GM19193 (cell line): ENCODE measurements around the gene CRYBG1.

Experiments
- POLR2A ChIP-seq: IDR thresholded peaks from 4 replicates; pipeline ENCODE4 v1.6.1; 2011; ENCODE audit not compliant: insufficient read depth, insufficient read length; ENCODE audit errors: extremely low read depth

The CRYBG1 gene

DNA sequence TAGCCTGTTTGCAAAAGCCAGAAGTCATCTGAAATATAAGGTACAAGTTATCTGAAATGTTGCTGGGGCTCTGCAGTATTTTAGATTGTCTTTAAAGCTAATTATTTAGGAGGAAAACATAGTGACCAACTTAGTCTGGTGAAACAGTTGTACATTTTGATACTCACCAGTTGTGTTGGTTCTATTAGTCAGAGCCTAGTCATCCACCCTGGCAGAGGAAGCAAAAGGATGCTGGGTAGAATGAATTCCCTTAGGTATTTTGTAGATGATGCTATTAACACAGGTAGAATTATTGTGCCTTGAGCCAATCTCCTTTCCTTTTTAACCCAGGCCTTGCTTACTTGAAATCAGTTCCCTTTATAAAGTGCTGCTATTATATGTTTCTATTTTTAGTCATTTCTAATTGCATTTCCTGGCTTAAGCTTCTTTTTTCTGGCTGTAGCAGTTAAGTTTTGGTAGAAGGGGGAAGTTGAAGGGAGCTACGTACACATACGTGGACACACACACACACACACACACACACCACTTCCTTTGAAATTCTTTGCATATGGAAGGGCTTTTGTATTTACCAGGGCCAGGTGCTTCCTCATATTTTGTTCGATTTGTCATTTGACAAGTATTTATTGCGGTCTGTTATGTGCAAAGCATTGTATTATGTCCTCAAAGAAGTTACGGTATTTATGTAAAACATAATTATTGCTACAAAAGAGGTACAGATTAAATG lies 186.3 kb downstream of the CRYBG1 start:
- no peak for TF ChIP-seq POLR2A

DNA sequence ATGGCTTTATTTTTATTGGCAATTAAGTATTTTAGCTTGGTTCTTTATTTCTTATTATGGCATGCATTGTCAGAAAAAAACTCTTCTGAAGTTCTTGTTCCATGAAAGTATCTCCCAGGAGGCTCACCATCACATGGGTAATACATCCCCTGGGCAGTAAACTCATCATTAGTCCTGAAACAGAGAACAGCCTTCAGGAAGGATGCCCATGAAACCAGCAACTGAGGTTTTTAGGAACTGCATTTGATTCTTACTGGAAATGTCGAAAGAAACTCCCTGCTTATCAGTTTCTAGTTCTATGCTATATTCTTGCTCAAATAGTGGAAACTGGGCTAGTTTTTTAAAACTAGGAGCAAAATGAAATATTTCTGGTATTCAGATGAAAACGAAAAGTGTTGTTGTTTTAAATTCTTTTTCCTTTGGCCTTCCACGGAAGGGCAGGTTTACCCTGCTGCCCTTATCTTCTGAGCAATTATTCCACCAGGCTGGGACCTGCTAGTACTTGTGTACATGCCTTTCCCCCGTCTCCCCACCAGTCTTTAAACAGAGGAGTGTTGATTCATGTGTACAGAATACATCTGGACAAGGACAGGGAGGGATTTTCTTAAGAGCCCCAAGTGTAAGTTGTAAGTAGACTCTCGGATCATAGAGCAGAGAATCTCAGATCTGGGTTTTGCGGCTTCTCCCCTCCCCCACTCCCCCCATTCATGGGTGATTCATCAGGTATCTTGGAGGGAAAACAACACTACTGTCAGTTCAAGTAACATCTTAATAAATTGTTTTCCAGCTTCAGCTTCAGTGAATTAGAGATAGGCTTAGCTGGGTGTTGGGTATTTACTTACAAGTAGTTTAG lies 187.3 kb downstream of the CRYBG1 start:
- TF ChIP-seq POLR2A, result no peak

DNA sequence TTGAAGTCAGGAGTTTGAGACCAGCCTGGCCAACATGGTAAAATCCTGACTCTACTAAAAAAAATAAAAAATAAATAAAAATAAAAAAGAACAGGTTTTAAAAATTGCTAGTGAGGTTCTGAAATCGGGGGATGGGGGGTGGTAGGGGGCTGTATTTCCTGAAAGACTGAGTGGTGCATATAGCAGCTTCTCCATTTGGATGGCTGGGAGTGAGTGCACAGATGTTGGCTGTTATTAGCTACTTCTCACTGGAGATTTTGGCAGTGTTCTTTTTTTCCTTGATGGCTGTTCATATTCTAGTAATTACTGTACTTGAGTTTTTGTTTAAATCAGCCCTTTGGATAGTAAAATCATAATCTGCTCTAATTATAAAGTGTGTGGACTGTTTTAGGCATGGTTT lies 189.0 kb downstream of the CRYBG1 start:
- no peak for TF ChIP-seq POLR2A

DNA sequence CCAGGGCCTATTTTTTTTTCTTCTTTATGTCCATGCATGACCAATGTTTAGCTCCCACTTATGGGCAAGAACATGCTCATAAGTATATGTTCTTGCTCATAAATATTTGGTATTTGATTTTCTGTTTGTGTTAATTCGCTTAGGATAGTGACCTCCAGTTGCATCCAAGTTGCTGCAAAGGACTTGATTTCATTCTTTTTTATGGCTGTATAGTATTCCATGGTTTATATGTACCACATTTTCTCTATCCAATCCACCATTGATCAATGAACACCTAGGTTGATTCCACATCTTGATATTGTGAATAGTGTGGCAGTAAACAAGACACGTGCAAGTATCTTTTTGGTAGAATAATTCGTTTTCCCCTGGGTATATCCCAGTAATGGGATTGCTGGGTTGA lies 190.6 kb downstream of the CRYBG1 start:
- TF ChIP-seq POLR2A, result no peak

DNA sequence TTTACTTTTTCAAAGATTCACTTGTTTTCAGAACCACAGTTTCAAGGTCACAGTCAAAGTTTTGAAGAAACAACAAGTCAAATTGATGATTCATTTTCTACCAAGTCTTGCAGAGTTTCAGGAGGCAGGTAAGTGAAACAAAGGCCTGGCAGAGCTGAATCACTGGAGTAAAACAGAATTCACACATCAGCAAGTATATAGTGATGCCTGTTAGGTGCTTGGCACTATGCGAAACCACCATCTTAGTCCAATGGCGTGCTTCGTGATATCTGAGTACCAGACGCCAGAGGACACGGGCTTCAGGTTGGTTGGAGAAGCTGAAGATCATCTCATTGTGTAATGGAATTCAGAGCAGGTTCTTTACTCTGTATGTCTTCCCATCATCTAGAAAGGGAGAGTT lies 192.9 kb downstream of the CRYBG1 start:
- no peak for TF ChIP-seq POLR2A

DNA sequence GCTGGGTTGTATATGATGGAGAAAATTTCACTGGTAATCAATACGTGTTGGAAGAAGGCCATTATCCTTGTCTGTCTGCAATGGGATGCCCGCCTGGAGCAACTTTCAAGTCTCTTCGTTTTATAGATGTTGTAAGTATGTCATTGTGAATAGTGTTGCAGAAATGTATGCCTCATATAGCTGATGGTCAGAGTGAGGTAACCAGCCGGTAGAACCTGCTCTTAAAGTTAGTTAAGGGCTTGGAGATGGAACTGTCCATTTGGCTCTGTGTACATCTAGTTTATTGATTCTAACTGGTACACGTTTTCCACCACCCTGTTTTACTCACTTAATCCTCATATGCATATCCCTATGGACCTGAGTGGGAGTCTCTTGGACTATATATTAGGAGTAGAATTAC lies 195.2 kb downstream of the CRYBG1 start:
- no peak for TF ChIP-seq POLR2A

DNA sequence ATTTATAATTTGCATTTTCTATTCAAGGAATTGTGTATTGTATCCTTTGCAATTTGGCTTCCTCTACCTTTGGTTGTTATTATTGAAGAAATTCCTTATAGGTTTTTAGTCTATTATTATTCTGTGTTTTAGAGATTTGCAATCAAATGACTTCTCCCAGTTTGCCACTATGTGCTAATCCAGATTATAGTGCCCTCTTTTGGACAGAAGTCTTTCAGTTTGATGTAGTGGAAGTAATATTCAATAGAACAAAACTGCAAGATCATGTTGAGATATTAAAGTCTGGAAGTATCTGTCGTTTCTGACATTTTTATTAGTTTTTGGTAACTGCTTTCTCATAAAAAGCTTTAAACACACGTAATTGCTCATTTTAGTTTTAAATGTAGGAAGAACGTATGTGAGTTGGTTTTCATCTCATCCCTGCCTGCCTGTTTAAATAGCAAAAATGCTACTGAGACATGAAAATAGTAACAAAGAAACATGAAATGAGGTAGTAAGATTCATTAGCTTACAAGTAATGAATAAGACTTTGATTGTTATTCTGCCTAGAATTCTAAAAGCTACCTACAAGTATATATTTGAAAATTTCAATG lies 195.9 kb downstream of the CRYBG1 start:
- TF ChIP-seq POLR2A, result no peak

DNA sequence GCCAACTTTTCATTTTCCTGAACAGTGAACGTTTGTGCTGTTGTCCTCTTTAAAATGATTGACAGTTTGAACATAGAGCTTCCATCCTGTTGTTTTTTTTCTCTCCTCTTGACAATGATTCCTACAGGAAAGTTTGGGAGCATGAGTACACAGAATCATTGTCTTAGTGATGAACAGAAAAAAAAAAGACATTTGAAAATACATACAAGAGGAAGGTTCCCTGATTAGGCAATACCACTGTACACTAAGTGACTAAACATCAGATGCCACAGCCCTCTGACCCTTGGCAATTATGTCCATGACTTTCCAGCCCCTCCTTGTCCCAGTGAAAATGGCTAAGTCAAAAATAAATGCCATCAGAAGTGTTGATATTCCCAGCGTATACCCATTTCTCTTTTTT lies 197.3 kb downstream of the CRYBG1 start:
- TF ChIP-seq POLR2A, result no peak

DNA sequence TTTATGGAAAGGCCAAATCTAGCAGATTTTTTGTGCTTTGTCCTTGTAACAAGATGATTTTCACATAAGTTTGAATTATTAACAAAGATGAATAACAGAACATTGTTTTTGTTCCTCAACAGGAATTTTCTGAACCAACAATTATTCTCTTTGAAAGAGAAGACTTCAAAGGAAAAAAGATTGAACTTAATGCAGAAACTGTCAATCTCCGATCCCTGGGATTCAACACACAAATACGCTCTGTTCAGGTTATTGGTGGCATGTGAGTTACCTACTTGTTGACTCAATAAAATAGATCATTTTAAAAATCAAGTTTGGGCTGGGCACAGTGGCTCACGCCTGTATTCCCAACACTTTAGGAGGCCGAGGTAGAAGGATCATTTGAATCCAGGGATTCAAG lies 197.8 kb downstream of the CRYBG1 start:
- no peak for TF ChIP-seq POLR2A

DNA sequence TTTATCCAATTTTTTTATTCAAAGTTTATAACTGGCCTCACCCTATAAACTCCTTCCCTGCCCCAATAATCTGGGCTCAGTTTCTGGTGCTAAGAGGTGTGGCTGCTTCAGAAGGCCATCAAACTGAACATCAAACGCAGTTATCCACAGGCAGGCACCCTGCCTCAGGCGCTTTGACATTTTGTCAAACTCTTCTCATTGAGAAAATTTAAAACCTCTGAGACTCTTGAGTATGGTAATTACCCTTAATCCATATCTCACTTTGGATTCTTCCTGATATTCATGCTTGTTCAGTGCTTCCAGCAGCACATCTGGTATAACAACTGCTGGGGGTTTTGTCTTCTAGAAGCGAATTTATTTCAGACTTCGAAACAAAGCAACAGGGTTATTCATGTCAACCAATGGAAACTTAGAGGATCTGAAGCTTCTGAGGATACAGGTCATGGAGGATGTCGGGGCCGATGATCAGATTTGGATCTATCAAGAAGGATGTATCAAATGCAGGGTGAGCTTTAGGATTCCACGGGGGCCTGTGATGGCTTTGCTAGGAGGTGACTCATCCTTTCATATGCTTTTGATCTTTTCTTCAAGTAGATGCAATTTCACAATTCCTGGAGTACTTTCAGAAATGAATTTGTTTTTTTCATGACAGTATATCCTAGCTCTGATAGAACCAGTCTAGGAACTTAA lies 200.6 kb downstream of the CRYBG1 start:
- TF ChIP-seq POLR2A, result no peak

DNA sequence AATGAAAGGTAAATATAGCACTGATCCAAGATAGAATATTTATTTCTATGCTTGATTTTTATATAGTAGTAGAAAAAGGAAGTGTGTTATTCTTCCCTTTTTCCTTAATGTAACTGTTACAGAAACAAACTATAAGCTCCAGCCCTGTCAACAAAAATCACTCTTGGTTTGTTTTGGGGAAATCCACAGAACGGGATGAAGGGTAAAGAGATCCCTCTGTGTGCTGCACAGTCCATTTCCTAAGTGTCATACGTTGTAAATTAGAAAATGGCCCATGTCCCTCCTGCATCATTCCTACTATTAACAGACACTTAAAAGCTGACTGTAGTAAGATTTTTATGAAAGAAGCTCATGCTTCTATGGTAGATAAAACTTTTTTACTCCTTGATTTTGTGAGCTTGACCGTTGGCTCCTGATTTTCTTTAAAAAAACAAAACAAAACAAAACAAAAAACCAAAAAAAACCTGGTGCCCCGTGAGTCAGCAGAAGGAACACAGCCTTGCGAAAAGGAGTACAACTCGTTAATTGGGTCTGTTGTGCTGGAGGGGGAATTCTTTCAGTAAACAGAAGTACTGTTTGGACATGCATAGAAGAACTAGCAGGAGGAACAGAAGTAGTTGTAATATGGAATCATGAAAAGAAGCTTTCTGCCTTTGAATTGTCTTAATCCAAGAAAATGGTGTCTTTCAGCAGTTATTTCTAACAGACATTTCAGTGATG lies 201.3 kb downstream of the CRYBG1 start:
- no peak for TF ChIP-seq POLR2A

DNA sequence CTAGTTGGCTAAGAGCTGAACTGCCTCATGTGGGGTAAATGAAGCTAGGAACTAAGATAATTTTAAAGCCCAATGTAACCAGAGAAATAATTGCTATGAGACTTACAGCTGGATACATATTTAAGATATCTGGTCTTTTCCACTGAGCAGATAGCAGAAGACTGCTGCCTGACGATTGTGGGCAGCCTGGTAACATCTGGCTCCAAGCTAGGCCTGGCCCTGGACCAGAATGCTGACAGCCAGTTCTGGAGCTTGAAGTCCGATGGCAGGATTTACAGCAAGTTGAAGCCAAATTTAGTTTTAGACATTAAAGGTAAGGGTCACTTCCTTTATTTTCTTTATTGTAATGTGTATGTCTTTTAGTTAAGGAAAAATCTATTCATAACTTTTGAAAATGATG lies 203.1 kb downstream of the CRYBG1 start:
- TF ChIP-seq POLR2A, result no peak

DNA sequence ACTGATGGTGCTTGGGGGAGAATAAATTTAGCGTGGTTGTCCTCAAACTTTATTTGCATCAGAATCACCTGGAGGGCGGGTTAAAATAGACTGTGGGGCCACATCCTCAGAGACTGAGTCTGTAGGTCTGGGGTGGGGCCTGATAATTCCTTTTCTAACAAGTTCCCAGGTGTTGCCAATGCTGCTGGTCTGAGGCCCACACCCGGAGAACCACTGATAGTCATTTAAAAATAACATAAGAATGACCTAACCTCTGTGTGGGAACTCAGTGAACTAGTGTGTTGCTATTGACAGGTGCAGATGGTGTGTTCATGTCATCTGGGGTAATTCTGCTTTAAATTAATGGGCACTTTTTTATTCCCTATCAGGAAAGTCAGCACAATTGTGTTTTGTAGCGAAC lies 204.0 kb downstream of the CRYBG1 start:
- no peak for TF ChIP-seq POLR2A

DNA sequence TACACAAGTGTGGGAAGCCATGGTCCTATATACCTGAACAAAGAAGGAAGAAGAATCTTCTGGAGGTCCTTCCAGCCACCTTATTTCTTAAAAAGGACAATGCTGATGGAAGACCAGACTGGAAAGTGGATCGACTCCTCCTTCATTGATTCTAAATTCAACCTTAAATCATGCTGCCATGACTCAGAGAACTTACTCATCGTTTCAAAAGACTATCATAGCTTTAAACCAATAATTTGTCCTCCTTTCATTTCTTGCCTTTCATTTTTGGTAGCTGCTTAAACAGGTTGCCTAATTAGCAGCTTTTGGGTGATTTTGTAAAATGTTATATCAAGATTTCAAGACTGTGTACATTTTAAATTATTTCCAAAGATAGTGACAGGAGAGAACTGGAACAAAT lies 208.0 kb downstream of the CRYBG1 start:
- TF ChIP-seq POLR2A, result no peak

DNA sequence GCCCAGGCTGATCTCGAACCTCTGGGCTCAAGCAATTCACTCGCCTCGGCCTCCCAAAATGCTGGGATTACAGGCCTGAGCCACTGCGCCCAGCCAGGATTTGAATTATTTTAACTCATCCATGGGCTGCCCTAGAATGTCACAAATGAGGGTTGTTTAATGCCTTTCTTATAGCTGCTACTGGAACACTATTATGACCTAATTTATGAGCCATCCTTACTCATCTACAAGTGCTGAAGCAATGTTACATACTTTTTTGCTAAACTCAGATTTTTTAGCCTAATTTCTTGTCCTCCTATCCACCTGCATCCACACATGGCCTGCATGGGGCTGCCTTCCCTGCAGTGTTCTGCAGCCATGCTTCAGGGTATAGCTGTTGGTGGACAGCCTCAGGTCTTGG lies 208.9 kb downstream of the CRYBG1 start:
- TF ChIP-seq POLR2A, result no peak
